ENCODE measurements around the gene SLC10A3. TPM values are rescaled to one million over a fixed set of nuclear protein-coding genes. Genes with fewer than 3 reads are reported as not detected.
A peak's percentile ranks its signal among the peaks of the same experiment; 100 is the strongest.

SLC10A3 gene
- polyA plus RNA-seq, 10 donors, result 9.1 to 17.4 (median 12.2) TPM

GRCh38 chrX:154485150-154486051 lies 5.0 kb downstream of the SLC10A3 start:
- peak in 1 of 3 donors; percentile 21 for DNase-seq

- DNase-seq, result no peak
Measured at GRCh38 chrX:154484255-154485149, 5.9 kb downstream of the SLC10A3 start.

DNA sequence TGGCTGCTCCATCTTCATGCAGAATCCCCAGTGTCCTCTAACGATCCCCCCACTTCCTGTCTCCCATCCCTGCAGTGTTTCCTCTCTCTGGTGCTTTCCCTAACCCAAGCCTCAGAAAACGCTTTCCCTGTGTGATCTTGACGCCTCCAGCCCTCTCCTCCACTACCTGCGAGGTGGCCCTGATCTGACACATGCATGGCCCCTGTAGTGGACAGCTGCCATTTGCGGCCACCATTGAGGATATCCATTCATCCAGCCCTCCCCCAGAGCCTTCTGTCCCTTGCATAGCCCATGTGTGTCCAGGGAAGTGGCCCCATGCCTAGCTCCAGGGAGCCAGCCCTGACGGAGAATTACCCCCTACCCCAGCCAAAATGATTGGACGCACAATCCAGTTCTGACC lies 7.1 kb downstream of the SLC10A3 start:
- no peak for DNase-seq

DNA sequence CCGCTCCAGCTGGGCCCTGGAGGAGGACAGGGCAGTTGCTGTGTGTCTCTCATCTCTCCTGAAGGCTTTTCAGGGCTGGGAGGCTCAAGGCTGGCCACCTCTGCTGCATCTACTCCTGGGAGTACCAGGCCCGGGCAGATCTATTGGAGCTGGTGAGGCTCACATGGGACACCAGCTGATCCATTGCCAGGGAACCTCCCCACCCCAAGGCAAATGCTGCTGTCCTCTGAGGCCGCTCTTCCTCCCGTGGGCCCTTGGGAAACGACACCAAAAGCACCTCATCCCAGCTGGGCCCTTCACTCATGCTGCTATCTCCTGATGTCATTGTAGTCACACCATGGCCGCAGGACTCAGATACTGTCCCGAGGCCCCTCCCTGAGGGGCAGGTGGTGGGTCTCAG lies 7.6 kb downstream of the SLC10A3 start:
- no peak for DNase-seq

- DNase-seq, result no peak
Measured at GRCh38 chrX:154481911-154482601, 8.4 kb downstream of the SLC10A3 start.

DNA sequence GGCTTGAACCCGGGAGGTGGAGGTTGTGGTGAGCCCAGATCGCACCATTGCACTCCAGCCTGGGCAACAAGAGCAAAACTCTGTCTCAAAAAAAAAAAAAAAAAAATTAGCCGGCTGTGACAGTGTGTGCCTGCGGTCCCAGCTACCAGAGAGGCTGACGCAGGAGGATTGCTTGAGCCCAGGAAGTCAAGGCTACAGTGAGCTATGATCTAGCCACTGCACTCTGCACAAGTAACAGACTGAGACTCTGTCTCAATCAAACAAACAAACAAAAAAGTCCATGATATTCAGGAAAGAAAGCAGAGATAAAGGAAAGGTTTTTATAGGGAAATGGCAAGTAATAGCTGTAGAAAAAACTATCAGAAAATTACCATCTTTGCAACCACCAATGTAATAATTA lies 9.2 kb downstream of the SLC10A3 start:
- DNase-seq, result no peak

- DNase-seq, result peak; percentile 79 to 94 (median 89)
Measured at GRCh38 chrX:154478728-154479622, 11.5 kb downstream of the SLC10A3 start, which contains the start of gene LAGE3. TSS of gene LAGE3 (minus strand) at chrX:154479281. CDS start at chrX:154478915, 366 bp downstream.

- no peak for DNase-seq
Measured at GRCh38 chrX:154477891-154478477, 12.4 kb downstream of the SLC10A3 start.

- peak in 1 of 3 donors; percentile 23 for DNase-seq
Measured at GRCh38 chrX:154476821-154477220, 13.6 kb downstream of the SLC10A3 start.

DNA sequence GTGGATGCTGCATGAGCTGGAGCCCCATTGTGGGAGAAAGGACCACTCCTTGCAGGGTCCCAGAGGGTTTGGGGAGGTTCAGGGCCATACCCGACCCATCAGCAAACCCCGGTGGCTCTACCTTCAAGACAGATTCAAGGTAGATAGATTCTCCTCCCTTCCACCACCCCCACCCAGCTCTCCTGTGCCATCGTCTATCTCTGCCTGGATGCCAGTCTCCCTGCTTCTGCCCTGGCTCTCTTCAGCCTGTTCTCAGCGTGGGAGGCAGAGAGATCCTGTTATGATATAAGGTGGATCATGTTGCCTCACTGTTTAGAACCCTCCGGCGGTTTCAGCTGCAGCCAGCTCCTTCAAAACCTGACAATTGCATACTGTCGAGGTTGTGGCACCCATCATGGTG lies 16.7 kb downstream of the SLC10A3 start:
- no peak for DNase-seq

DNA sequence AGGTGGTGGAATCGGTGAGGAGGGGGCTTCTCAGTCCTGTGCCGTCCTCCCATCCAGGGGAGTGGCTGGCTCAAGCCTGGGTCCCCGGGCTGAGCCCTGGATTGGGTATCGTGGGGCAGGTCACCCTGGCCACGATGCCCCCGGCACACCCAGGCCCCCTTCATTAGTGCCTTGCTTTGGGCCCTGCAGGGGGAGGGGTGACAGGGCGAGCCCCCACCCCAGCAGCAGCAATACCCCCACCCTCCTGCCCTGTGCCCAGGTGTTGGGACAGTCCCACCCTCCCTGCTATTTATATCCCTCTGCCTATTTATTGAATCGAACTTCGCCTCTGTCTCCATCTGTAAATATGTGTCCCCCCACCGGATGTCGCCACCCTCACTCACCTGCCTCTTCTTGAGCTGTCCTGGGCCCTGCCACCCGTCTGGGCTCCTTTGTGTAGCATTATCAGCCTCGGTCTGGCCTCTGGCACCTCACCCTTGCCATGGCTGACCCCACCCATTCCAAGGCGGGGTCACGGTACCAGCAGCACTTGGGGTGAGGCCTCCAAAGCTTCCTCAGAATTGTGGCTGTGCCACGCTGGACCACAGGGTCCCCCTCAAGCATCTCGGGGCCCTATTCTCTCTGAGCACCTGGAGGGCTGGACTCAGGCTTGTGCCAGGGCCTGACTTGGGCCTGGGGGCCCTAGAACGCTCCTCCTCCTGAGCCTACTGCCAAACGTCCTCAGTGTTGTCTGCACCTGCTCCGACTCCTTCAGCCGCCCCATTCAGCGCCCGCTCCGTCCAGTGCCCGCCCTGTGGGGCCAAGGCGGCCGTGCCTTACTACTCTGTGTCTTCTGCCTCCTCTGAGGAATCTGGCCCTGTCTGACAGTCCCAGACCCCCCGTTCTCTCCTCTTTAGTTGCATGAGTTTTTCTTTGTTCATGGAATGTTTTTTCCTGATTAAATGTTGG lies 17.5 kb downstream of the SLC10A3 start:
- DNase-seq, result no peak

DNA sequence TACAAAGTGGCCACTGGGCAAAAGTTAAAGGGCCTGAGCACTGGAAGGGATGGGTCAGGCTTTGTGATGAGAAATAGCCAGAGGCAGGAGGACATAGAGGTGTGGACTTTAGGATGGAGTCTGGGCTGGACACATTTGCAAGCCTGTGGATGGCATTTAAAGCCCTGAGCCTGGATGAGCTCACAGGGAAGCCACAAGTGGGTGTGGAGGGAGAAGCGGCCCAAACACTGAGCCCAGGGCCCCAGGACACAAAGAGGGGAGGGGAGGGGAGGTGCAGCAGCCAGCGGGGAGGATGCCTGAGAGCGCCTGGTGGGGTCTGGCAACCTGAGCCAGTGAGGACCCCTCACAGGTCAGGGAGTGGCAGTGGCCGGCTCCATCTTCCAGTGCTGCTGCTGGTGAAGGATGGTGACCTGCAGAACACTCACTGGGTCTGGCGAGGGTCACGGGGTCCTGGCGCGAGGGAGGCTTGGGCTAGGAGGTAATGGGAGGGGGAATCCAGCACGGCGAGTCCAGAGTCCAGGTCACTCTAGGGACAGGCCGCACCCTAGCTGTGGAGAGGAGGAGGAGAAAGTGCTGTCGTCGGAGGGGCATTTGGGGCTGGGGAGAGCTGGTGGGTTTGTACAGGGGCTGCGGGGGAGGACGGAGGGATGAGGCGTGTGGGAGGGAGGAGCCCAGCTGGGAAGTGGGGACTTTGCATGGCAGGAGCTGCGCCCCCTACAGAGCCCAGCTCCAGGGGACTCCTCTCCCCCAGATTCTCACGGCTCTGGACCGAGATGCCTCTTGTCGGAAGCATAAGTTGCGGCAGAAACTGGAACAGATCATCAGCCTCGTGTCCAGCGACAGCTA lies 18.4 kb downstream of the SLC10A3 start:
- no peak for DNase-seq

GRCh38 chrX:154470914-154471568 lies 19.4 kb downstream of the SLC10A3 start:
- no peak for DNase-seq

- DNase-seq, result no peak
Measured at GRCh38 chrX:154470434-154470833, 20.0 kb downstream of the SLC10A3 start.

DNA sequence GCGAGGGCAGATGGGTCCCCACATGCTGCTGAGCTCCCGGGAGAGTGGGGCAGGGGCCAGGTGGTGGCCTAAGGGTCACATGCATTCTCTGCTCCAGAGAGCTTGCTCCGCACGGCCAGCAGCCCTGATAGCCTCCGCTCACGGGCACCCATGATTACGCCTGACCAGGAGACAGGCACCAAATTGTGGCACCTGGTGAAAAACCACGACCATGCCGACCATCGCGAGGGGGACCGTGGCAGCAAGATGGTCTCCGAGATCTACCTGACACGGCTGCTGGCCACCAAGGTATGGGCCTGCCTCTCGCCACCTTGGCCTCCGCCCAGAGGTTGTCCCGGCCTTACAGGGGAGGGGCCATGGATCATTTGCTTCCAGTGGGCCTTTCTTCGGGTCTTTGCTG lies 20.5 kb downstream of the SLC10A3 start:
- no peak for DNase-seq

GRCh38 chrX:154469114-154469513 lies 21.3 kb downstream of the SLC10A3 start:
- no peak for DNase-seq

- no peak for DNase-seq
Measured at GRCh38 chrX:154468217-154468616, 22.2 kb downstream of the SLC10A3 start.

- no peak for DNase-seq
Measured at GRCh38 chrX:154467556-154467955, 22.9 kb downstream of the SLC10A3 start.
